ENCODE results near the gene SLX9. TPM values are rescaled to one million over a fixed set of nuclear protein-coding genes. Genes with fewer than 3 reads are reported as not detected.
"Not testable (repeated sequence)": the region's sequence is repeated elsewhere in the genome, so short reads cannot be mapped to it uniquely, and the experiment has no call there.

SLX9 gene
- polyA plus RNA-seq, 1 donor = 21.2 TPM

DNA sequence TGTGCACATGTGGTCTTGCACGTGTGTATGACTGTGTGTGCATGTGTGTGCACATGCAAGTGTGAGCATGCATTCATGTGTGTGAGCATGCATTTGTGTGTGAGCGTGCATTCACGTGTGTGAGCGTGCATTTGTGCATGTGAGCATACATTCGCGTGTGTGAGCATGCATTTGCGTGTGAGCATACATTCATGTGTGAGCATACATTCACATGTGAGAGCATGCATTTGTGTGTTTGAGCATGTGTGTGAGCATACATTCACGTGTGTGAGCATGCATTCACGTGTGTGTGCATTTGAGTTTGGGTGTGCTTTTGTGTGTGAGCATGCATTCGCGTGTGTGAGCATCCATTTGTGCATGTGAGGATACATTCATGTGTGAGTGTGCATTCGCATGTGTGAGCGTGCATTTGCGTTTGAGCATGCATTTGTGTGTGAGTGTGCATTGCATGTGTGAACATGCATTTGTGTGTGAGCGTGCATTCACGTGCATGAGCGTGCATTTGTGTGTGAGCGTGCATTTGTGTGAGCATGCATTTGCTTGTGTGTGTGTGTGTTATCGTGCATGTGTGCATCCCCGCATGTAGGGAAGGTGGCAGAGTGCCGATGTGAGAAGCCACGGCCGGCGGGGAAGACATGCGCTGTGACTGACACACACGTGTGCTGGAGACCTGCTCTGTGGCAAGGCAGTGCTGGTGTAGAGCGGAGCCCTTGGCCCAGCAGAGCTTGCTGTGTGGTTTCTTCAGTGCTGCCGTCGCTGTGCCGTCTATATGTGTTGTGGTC is 37.4 kb upstream of the SLX9 start:
- no peak for DNase-seq

- DNase-seq = no peak
These were observed 36.7 kb upstream of the SLX9 start for GRCh38 chr21:44903050-44903685.

GRCh38 chr21:44903689-44904088 is 36.1 kb upstream of the SLX9 start:
- no peak for DNase-seq

- DNase-seq = no peak
These were observed 35.5 kb upstream of the SLX9 start for GRCh38 chr21:44904141-44904923.

- no peak for DNase-seq
These were observed 34.7 kb upstream of the SLX9 start for GRCh38 chr21:44905016-44905727.

GRCh38 chr21:44905728-44906090 is 34.1 kb upstream of the SLX9 start:
- no peak for DNase-seq

GRCh38 chr21:44907225-44907965 is 32.4 kb upstream of the SLX9 start:
- DNase-seq = no peak

DNA sequence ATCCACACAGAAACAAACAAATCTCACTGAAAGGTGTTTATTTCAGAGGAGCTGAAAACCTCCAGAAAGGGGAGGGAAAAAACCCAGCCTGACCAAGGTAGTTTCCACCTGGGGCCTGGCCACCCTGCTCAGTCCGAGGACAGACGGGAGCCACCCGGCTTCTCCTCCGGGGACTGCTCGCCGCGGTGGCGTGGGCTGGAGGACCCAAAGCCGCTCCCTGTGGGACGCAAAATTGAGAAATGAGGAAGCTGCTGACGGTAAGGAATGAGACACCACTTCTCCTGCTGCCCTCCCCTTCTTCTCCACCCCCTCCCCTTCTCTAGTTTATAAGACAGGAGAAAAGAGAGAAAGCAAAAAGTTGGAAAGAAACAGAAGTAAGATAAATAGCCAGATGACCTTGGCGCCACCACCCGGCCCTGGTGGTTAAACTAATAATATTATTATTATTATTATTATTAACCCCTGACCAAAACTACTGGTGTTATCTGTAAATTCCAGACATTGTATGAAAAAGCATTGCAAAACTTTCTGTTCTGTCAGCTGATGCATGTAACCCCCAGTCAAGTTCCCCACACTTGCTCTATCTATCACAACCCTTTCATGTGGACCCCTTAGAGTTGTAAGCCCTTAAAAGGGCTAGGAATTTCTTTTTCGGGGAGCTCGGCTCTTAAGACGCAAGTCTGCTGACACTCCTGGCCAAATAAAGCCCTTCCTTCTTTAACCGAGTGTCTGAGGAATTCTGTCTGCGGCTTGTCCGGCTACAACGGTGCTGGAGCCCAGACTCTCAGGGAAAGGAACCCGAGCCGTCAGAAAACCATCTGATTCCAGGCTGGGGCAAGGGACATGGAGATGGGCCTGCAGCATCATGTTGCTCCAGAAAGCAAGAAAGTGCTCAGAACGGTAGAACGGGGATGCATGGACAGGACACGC is 31.6 kb upstream of the SLX9 start:
- no peak for DNase-seq

DNA sequence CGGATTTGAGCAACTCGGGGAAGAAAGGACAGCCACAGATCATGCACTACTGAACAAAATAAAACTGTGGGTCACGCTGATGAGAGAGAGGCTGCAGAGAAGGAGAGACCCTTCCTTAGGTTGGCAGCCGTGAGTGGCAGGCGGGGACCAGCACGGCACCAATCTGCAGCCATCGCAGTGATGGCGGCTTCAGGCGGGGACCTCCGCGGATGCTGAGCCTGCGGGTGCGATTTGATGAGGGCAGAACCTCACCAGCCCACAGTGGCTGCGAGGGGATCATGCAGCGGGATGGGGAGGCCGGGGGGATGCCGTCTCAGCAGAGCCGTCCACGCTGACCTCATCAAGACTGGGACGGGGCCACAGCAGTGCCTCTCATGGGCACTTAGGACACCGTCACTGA is 30.9 kb upstream of the SLX9 start:
- no peak for DNase-seq

DNA sequence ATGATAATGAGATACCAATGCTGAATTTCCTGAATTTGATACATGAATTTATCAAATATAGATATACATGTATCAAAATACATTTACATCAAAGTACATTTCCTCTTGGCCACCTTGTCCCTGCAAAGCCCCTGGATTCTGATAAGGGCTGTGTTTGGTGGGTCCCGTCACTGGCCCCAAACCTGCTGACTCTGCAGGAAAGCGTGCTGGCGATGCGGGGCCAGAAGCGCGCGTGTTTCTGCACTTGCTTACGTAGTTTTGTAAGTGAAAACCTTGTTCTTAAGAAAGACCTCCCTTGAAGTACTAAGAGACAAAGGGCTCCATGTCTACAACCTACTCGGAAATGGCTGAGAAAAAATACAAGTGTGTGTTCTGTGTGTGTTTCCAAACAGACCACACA is 30.1 kb upstream of the SLX9 start:
- DNase-seq = no peak

DNA sequence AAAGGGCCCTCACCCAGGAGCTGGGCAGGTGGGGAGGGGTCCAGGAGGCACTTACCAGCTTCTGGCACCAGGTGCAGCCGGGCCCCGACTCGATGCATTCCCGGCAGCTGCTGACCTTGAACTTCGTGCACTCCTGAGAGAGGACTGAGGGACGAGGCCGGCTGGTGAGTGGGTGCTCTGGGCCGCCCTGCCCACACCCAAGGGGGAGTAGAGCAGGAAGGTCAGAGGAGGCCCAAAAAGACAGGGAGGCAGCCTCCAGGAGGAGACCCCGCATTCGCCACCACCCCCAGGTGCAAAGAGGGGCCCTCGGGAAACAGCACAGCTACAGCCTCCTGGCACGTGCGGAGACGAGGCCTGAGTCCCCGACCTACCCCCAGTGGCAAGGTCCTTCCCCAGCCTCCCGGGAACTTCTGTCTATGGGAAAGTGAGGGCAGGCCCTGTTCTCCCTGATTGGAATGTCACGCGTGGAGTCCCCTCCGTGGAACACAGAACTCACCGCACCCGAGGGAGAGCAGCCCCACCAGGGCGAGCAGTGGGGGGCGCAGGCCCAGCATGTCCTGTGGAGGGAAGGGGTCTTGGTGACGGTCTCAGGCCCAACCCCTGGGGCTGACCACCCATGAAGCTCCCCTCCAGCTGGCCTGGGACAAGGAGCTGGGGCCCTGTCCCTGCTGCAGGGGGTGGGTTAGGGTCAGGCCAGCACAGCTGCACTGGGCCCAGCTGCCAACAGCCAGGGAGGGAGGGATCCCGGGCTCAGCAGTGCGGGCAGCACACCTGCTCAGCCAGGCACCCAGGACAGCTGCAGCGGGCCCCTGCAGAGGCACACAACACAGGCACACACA is 29.4 kb upstream of the SLX9 start:
- peak; percentile 38 for DNase-seq

DNA sequence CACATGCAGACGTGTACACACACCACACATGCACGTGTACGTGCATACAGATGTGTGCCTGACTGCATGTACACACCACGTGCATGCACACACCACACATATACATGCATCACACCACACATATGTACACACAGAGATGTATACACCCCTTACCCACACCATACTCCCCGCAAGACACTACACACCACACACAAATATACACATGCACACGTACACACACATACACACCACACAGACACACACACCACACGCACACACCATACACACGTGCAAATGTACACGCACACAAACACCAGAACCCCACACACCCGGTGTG is 28.8 kb upstream of the SLX9 start:
- DNase-seq = no peak

GRCh38 chr21:44911384-44912157 is 28.3 kb upstream of the SLX9 start:
- DNase-seq = no peak

DNA sequence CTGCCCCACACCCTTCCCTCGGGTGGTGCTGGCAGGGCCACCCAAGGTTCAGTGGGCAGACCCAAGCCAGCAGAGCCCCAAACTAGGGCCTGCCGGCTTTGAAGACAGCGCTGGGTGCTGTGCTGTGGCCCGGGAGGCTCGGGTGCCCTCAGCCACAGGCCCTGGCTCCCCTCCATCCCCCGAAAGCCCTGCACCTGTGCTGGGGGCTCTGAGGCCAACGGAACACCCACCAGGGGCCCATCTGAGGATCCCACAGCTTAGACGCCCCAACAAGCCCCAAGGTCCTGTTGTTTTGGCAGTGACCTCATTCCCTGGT is 27.7 kb upstream of the SLX9 start:
- no peak for DNase-seq

GRCh38 chr21:44912506-44913412 is 27.1 kb upstream of the SLX9 start:
- DNase-seq = not testable (repeated sequence)

- no peak for DNase-seq
These were observed 26.2 kb upstream of the SLX9 start for GRCh38 chr21:44913425-44914175.

- no peak for DNase-seq
These were observed 25.5 kb upstream of the SLX9 start for GRCh38 chr21:44914176-44914874.
